RPMI7951 (cell line): ENCODE results near the gene MOBP. TPM values are rescaled to one million over a fixed set of nuclear protein-coding genes. Genes with fewer than 3 reads are reported as not detected.

Source experiments
- DNase-seq: peaks from one replicate; pipeline ENCODE4 v3.0.0-alpha.2; 2012; ENCODE audit warnings: low read depth
- total RNA-seq: library from RNA; depleted of rRNA; stranded (reverse); fragments of >200 nt; shearing (Covaris generic); gene quantifications from 2 replicates; pipeline ENCODE4 v1.2.3, GENCODE V29; 2014; rRNA removed

The MOBP gene
- total RNA-seq, 1 experiment from 2014 or later = not detected

DNA sequence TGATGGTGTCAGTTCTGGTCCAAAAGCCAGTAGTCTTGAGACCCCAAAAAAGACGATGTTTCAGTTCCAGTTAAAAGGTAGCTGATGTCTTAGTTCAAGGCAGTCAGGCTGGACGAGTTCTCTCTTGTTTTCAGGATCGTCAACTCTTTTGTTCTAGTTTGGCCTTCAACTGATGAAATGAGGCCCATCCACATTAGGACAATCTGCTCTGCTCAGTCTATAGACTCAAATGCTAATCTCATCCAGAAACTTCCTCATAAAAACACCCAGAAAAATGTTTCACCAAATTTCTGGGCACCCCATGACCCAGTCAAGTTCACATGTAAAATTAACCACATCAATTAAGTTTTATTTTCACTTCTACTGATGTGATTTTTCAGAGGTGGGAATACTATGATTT is 74.0 kb downstream of the MOBP start:
- DNase-seq = no peak

GRCh38 chr3:39541917-39542329 is 74.4 kb downstream of the MOBP start:
- DNase-seq = peak; percentile 43

- no peak for DNase-seq
These were observed 75.1 kb downstream of the MOBP start for GRCh38 chr3:39542588-39542988.

- no peak for DNase-seq
These were observed 80.8 kb downstream of the MOBP start for GRCh38 chr3:39548282-39548681.

DNA sequence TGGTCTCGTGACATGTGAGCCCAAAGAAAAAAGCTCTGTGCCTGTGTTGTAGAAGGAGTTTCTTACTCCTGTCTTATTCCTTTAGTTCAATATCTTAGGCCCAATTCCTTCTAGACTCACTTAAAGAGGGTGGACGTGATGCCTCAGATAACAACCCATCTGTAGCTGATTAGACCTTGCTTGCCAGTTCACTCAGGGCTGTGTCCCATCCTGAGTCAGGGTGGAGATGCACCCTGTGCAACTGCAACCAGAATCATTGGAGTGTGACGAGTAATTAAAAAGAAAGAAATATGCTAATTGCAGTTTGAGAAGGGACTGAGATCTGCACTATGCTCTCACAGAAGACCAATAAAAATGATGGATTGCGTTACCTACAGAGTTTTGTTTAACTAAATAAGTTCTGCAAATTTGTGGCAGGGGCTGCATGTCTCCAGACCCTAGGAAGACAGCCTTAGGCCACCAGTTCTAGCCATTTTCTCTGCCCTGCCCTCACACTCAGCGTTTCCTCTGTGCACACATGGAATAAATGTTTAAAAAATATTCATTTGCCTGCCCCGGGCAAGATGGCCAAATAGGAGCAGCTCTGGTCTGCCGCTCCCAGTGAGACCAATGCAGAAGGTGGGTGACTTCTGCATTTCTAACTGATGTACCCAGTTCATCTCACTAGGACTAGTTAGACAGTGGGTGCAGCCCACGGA is 83.0 kb downstream of the MOBP start:
- no peak for DNase-seq

Other genes starting within 250 kb of the MOBP start
- under 0.01 TPM in 1 of 2 replicates, not detected in the other for gene CX3CR1, start 187.6 kb upstream of the MOBP start, total RNA-seq
- not detected in 2 replicates for gene CCR8, start 138.0 kb upstream of the MOBP start, total RNA-seq
- gene SLC25A38, start 84.3 kb upstream of the MOBP start, total RNA-seq = 26.1 and 27.1 TPM in 2 replicates
- 2,327 and 2,841 TPM in 2 replicates for gene RPSA, start 61.0 kb upstream of the MOBP start, total RNA-seq